GM12801 (cell line): ENCODE measurements around the gene AFF1.

ENCODE experiments used
- TF ChIP-seq, protein P1 (sequence below): IDR thresholded peaks from one replicate; pipeline ENCODE4 v1.5.1; 2011; ENCODE audit warnings: control low read depth; ENCODE audit not compliant: insufficient read length; ENCODE audit errors: extremely low read depth

AFF1 gene

DNA sequence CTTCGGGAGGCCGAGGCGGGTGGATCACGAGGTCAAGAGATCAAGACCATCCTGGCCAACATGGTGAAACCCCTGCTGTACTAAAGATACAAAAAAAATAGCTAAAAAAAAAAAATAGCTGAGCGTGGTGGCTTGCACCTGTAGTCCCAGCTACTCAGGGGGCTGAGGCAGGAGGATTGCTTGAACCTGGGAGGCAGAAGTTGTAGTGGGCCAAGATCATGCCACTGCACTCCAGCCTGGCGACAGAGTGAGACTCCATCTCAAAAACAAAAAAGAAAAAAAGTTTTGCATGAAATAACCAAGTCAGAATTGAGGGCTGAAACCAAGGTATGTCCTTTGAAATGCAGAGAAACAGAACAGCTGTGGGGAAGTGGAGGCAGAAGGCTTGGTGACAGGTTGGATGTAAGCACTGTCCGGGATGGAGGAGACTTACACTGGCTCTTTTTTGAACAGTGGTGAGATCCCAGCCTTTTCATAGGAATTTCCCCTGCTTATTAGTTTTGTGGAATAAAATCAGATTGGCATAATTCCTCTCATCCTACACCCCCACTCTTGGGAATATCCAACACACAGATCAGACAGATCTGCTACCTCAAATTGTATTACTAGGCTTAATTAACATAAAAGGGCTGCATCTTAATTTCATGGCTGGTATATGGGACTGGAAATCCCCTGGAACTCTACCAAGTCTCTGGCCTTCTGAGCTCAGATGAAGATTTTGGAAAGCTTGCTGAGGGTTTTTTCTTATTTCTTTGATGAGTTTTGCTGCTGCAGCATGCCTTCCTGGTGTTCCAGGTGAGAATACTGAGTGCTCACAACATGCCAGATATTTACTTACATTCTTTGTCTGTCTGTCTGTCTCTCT is 23.8 kb upstream of the AFF1 start:
- TF ChIP-seq, protein P1, sequence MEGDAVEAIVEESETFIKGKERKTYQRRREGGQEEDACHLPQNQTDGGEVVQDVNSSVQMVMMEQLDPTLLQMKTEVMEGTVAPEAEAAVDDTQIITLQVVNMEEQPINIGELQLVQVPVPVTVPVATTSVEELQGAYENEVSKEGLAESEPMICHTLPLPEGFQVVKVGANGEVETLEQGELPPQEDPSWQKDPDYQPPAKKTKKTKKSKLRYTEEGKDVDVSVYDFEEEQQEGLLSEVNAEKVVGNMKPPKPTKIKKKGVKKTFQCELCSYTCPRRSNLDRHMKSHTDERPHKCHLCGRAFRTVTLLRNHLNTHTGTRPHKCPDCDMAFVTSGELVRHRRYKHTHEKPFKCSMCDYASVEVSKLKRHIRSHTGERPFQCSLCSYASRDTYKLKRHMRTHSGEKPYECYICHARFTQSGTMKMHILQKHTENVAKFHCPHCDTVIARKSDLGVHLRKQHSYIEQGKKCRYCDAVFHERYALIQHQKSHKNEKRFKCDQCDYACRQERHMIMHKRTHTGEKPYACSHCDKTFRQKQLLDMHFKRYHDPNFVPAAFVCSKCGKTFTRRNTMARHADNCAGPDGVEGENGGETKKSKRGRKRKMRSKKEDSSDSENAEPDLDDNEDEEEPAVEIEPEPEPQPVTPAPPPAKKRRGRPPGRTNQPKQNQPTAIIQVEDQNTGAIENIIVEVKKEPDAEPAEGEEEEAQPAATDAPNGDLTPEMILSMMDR = no peak

- TF ChIP-seq, protein P1 = no peak
These were observed 18.4 kb upstream of the AFF1 start for GRCh38 chr4:86916392-86916791.

GRCh38 chr4:86917212-86918039 is 17.4 kb upstream of the AFF1 start:
- TF ChIP-seq, protein P1 = no peak

- TF ChIP-seq, protein P1 = no peak
These were observed 16.2 kb upstream of the AFF1 start for GRCh38 chr4:86918539-86919072.

DNA sequence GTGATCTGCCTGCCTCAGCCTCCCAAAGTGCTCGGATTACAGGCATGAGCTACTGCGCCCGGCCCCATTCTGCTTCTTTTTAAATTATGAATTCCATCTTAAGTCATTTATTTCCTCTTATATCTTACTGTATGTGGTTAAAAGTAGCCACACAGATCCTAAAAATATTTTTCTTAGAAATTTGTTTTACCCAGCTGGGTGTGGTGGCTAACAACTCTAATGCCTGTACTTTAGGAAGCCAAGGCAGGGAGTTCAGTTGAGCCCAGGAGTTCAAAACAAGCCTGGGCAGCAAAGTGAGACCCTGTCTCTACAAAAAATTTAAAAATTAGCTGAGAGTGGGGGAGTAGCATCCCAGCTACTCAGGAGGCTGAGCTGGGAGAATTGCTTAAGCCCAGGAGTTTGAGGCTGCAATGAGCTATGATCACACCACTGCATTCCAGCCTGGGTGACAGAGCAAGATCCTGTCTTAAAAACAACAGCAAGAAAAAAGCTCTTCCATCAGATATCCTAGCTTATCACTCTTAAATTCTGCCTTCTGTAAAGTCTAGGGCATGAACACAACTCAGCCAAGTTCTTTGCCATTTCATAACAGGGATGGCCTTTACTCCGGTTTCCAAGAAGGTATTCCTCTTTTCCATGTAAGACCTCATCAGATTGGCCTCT is 15.1 kb upstream of the AFF1 start:
- TF ChIP-seq, protein P1 = no peak

- TF ChIP-seq, protein P1 = no peak
These were observed 13.1 kb upstream of the AFF1 start for GRCh38 chr4:86921608-86922252.
